H1 (cell line): ENCODE measurements around the gene MBD4. TPM values are rescaled to one million over a fixed set of nuclear protein-coding genes. Genes with fewer than 3 reads are reported as not detected.

Experiments used
- BRCA1 ChIP-seq: IDR thresholded peaks from 2 replicates; pipeline ENCODE4 v1.6.1; 2012; ENCODE audit warnings: low read depth, low read length, improper control_type of control experiment
- CEBPB ChIP-seq: IDR thresholded peaks from 2 replicates; pipeline ENCODE4 v1.6.1; 2012; ENCODE audit warnings: low read depth, low read length
- GABPA ChIP-seq: IDR thresholded peaks from 2 replicates; pipeline ENCODE4 v1.6.1; 2011; ENCODE audit warnings: mild to moderate bottlenecking, low read length, moderate library complexity, borderline replicate concordance; ENCODE audit not compliant: insufficient read depth
- KDM4A ChIP-seq: IDR thresholded peaks from one replicate; pipeline ENCODE4 v1.7.1; 2012; ENCODE audit warnings: low read depth, mild to moderate bottlenecking, moderate library complexity, low read length, inconsistent platforms; ENCODE audit not compliant: severe bottlenecking
- SAP30 ChIP-seq: fragments of 300-600 bp; sonication (generic); IDR thresholded peaks from 2 replicates; pipeline ENCODE4 v1.7.1; 2012; ENCODE audit warnings: low read length, moderate library complexity, mild to moderate bottlenecking, inconsistent platforms; ENCODE audit not compliant: insufficient read depth, insufficient replicate concordance
- TAF1 ChIP-seq: IDR thresholded peaks from 2 replicates; pipeline ENCODE4 v1.6.1; 2011; ENCODE audit warnings: mild to moderate bottlenecking, low read depth, low read length
- TAF7 ChIP-seq: optimal IDR thresholded peaks from 2 replicates; pipeline ENCODE3; 2011; ENCODE audit warnings: low read depth, mild to moderate bottlenecking, inconsistent platforms, low read length, moderate library complexity, borderline replicate concordance
- polyA plus RNA-seq, 7 experiments: library from polyadenylated mRNA; depleted of rRNA in 3 of 7; stranded (reverse) in 5 of 7; unstranded in 2 of 7; fragments of >200 nt in 5 of 7; fragments of 200-250 nt in 2 of 7; gene quantifications; 1 replicate in 5 of 7; 2 replicates in 1 of 7; 4 replicates in 1 of 7; pipeline versions ENCODE4 v1.2.1 to v1.2.3, GENCODE V29; 2011 to 2013; ENCODE audit warnings: missing spikeins in 2 of 7, mixed read lengths in 2 of 7
- total RNA-seq: library from RNA; stranded (reverse); fragmentation: NEBNext Ultra II Directional; extraction: Animal tissue kit (Norgen Biotek cat#: 25700); gene quantifications from 2 replicates; pipeline ENCODE4 v1.2.1, GENCODE V29; 2021

MBD4 gene
- total and polyA plus RNA-seq, 2 of the 8 experiments (the other 6 are each of a cell fraction or from before 2014, with no cell fraction given) = 11.2 to 35.8 TPM

- no peak for TF ChIP-seq SAP30
- TF ChIP-seq GABPA = no peak
- TF ChIP-seq TAF7 = no peak
- TF ChIP-seq KDM4A = no peak
- no peak for TF ChIP-seq TAF1
- TF ChIP-seq CEBPB = no peak
- no peak for TF ChIP-seq BRCA1
Observed at GRCh38 chr3:129475863-129476262, 36.1 kb upstream of the MBD4 start (continued).
